ENCODE results near the gene GPC3. TPM values are rescaled to one million over a fixed set of nuclear protein-coding genes. Genes with fewer than 3 reads are reported as not detected.

Gene GPC3
- total RNA-seq, 1 experiment from 2014 or later: 0.24 TPM

DNA sequence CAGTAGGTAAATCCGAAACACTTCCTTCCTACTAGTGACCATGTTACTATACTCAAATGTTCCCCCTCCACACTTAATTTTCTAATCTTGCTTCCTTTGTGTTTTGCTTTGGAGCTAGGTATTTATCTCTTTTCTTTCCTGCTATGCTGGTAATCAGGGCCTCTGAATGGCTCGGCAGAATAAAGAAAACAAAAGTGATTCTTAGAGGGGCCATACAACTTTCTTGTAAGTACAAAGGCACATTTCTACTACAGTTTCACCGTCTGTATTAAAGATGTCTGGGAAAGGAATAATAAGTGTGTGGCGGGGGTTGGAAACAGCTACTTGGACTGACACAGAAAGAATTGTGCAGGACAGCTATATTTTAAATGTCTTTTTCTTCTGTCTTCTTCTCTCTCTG is 50.3 kb downstream of the GPC3 start:
- H3K4me1 ChIP-seq (ENCODE audit: insufficient read depth, low read length, poor library complexity, severe bottlenecking): no peaks in the 10 kb centered on the region
- no peaks in the 10 kb centered on the region for H3K9me3 ChIP-seq (ENCODE audit: low read depth, low read length, poor library complexity, severe bottlenecking)
- no TSS peak for BruUV-seq (replicated peaks)
- peaks cover 4% of the 10 kb centered on the region for H3K27me3 ChIP-seq (replicated peaks; ENCODE audit: insufficient read depth, low read depth, low read length, poor library complexity)
- no peak overlapping the region for H3K27ac ChIP-seq (ENCODE audit: low read depth, low read length, poor library complexity, severe bottlenecking)
- no peak for DNase-seq (ENCODE audit: low spot score)
- intact Hi-C loops (cut with micrococcal nuclease; ENCODE audit: unreplicated experiment): no loop called here
- ChIA-PET CTCF (no interaction called here), POLR2A (ENCODE audit: low non-redundant PET) (no interaction called here)
- TF ChIP-seq EZH2 (IDR thresholded peaks at IDR 0.05; ENCODE audit: borderline replicate concordance, low read depth, low read length, poor library complexity, severe bottlenecking): no peak
- TF ChIP-seq, protein P1, sequence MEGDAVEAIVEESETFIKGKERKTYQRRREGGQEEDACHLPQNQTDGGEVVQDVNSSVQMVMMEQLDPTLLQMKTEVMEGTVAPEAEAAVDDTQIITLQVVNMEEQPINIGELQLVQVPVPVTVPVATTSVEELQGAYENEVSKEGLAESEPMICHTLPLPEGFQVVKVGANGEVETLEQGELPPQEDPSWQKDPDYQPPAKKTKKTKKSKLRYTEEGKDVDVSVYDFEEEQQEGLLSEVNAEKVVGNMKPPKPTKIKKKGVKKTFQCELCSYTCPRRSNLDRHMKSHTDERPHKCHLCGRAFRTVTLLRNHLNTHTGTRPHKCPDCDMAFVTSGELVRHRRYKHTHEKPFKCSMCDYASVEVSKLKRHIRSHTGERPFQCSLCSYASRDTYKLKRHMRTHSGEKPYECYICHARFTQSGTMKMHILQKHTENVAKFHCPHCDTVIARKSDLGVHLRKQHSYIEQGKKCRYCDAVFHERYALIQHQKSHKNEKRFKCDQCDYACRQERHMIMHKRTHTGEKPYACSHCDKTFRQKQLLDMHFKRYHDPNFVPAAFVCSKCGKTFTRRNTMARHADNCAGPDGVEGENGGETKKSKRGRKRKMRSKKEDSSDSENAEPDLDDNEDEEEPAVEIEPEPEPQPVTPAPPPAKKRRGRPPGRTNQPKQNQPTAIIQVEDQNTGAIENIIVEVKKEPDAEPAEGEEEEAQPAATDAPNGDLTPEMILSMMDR (conservative IDR thresholded peaks at IDR 0.05; ENCODE audit: low read depth, low read length): no peak
- no peaks in the 10 kb centered on the region for H3K36me3 ChIP-seq (ENCODE audit: insufficient read depth, low read length, poor library complexity, severe bottlenecking)
- no peak overlapping the region for H3K4me3 ChIP-seq (ENCODE audit: low read depth, low read length, poor library complexity, severe bottlenecking)

DNA sequence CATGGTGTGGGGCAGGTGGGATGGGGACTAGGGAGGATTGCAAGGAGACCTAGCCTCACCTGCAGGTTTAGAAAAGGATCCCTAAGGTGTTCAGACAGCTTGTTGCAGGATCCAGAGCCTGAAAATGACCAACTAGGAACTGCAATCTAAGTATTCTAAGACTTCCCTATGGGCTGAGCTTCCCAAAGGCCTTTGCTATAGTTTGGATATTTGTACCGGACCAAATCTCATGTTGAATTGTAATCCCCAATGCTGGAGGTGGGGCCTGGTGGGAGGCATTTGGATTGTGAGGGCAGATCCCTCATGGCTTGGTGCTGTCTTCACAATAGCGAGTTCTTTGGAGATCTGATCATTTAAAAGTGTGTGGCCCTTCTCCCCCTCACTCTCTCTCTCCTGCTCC is 52.1 kb downstream of the GPC3 start:
- POLR2A ChIA-PET (ENCODE audit: low non-redundant PET): no interaction called here

DNA sequence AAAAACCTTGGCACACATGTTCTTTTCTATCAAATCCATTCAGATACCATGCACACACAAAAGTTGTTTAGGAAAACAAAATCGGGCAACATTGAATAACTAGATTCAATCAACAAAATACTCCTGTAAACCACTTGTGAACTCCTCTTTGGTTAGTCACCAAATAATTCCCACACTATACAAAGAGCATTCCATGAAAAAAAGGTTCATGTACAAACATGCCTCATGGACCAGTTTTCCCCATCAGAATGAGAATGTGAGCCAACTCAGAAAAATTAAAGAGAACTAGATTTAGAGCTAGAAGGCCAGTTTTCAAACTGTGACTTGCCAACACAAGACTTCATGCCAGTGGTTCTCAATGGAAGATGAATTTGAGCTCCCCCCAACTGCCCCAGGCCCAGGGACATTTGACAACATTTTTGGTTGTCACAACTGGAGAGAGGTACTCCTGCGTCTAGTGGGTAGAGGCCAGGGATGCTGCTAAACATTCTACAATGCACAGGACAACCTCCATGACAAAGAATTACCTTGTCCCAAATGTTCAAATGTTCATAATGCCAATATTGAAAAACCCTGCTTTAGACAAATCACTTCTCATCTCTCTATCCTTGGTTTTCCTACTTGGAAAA is 55.4 kb downstream of the GPC3 start:
- H3K27me3 ChIP-seq (replicated peaks; ENCODE audit: insufficient read depth, low read depth, low read length, poor library complexity): no peaks in the 10 kb centered on the region
- ChIA-PET POLR2A (ENCODE audit: low non-redundant PET) (no interaction called here), CTCF (no interaction called here)
- H3K4me1 ChIP-seq (ENCODE audit: insufficient read depth, low read length, poor library complexity, severe bottlenecking): no peaks in the 10 kb centered on the region
- intact Hi-C loops (cut with micrococcal nuclease; ENCODE audit: unreplicated experiment): no loop called here
- H3K36me3 ChIP-seq (ENCODE audit: insufficient read depth, low read length, poor library complexity, severe bottlenecking): no peaks in the 10 kb centered on the region
- no peak for DNase-seq (ENCODE audit: low spot score)
- no TSS peak for BruUV-seq (replicated peaks)
- H3K9me3 ChIP-seq (ENCODE audit: low read depth, low read length, poor library complexity, severe bottlenecking): no peaks in the 10 kb centered on the region
- H3K4me3 ChIP-seq (ENCODE audit: low read depth, low read length, poor library complexity, severe bottlenecking): no peak overlapping the region
- H3K27ac ChIP-seq (ENCODE audit: low read depth, low read length, poor library complexity, severe bottlenecking): no peak overlapping the region
- no peak for TF ChIP-seq EZH2 (IDR thresholded peaks at IDR 0.05; ENCODE audit: borderline replicate concordance, low read depth, low read length, poor library complexity, severe bottlenecking)
- TF ChIP-seq, protein P1 (conservative IDR thresholded peaks at IDR 0.05; ENCODE audit: low read depth, low read length): no peak

More for the DNA sequence above, 52.1 kb downstream of the GPC3 start:
- BruUV-seq (replicated peaks): no TSS peak
- CTCF ChIA-PET: no interaction called here
- H3K4me1 ChIP-seq (ENCODE audit: insufficient read depth, low read length, poor library complexity, severe bottlenecking): no peaks in the 10 kb centered on the region
- no peak overlapping the region for H3K4me3 ChIP-seq (ENCODE audit: low read depth, low read length, poor library complexity, severe bottlenecking)
- no peak overlapping the region for H3K27ac ChIP-seq (ENCODE audit: low read depth, low read length, poor library complexity, severe bottlenecking)
- no peaks in the 10 kb centered on the region for H3K9me3 ChIP-seq (ENCODE audit: low read depth, low read length, poor library complexity, severe bottlenecking)
- no peaks in the 10 kb centered on the region for H3K27me3 ChIP-seq (replicated peaks; ENCODE audit: insufficient read depth, low read depth, low read length, poor library complexity)
- DNase-seq (ENCODE audit: low spot score): no peak
- intact Hi-C loops (cut with micrococcal nuclease; ENCODE audit: unreplicated experiment): no loop called here
- TF ChIP-seq, protein P1 (conservative IDR thresholded peaks at IDR 0.05; ENCODE audit: low read depth, low read length): no peak
- no peak for TF ChIP-seq EZH2 (IDR thresholded peaks at IDR 0.05; ENCODE audit: borderline replicate concordance, low read depth, low read length, poor library complexity, severe bottlenecking)
- no peaks in the 10 kb centered on the region for H3K36me3 ChIP-seq (ENCODE audit: insufficient read depth, low read length, poor library complexity, severe bottlenecking)
